Fibroblast of lung (primary cell): ENCODE data around the gene SDHB.

Experiments used
- CTCF ChIP-seq, 2 donors: IDR thresholded peaks in 1 of 2; conservative IDR thresholded peaks in 1 of 2; 1 replicate in 1 of 2; 2 replicates in 1 of 2; pipeline ENCODE4 v1.5.1; 2011 to 2012; ENCODE audit warnings: low read length in 2 of 2, control low read depth in 1 of 2, inconsistent platforms in 1 of 2, low read depth in 1 of 2, mild to moderate bottlenecking in 1 of 2
- EZH2 ChIP-seq: IDR thresholded peaks from 2 replicates; pipeline ENCODE4 v1.5.1; 2012; ENCODE audit warnings: low read length, control low read depth, mild to moderate bottlenecking; ENCODE audit errors: missing control alignments

- TF ChIP-seq CTCF (conservative IDR thresholded peaks at IDR 0.05 in 1 of 2, IDR thresholded peaks at IDR 0.05 in 1 of 2; ENCODE audit: low read depth in 1 of 2, low read length in 2 of 2), result no peak
- no peak for TF ChIP-seq EZH2
Measured at GRCh38 chr1:16986560-16986959, 67.3 kb downstream of the SDHB start.
